H1 (cell line): ENCODE measurements around the gene NEK2. TPM values are rescaled to one million over a fixed set of nuclear protein-coding genes. Genes with fewer than 3 reads are reported as not detected.
"Not testable (repeated sequence)": the region's sequence is repeated elsewhere in the genome, so short reads cannot be mapped to it uniquely, and the experiment has no call there.

ENCODE experiments used
- CTCF ChIA-PET: fragments of 300-600 bp; sonication (Branson Sonifier 250); formaldehyde crosslinking; loops from one replicate; lab custom pipeline; 2021; ENCODE audit not compliant: partially characterized antibody; lab: Charles Lee
- POLR2A ChIA-PET: fragments of 300-600 bp; sonication (Branson Sonifier 250); formaldehyde crosslinking; loops from one replicate; lab custom pipeline; 2021; ENCODE audit warnings: inconsistent platforms; ENCODE audit not compliant: partially characterized antibody; lab: Charles Lee
- DNase-seq, 2 experiments: peaks; one replicate each; pipeline versions ENCODE4 v3.0.0 to v3.0.0-alpha.2; 2010 to 2022; ENCODE audit warnings: low spot score in 2 of 2, low read depth in 1 of 2, mixed read lengths in 1 of 2
- FAIRE-seq: peaks from 2 replicates; lab custom pipeline; 2011; peaks lifted over from hg19 to GRCh38; lab: Jason Lieb, UNC
- H2AFZ ChIP-seq: 2 replicates; pipeline ENCODE4 v1.8.1; 2012; ENCODE audit warnings: low read length, inconsistent platforms
- H2AK5ac ChIP-seq: 2 replicates; pipeline ENCODE4 v1.6.1; 2013; ENCODE audit warnings: low read depth, low read length
- H2BK120ac ChIP-seq: replicated peaks from 2 replicates; pipeline ENCODE3; 2013; ENCODE audit warnings: low read depth, low read length, inconsistent platforms
- H2BK12ac ChIP-seq: 2 replicates; pipeline ENCODE4 v1.6.1; 2013; ENCODE audit warnings: low read depth, low read length
- H2BK15ac ChIP-seq: 2 replicates; pipeline ENCODE4 v1.6.1; 2013; ENCODE audit warnings: low read length
- H2BK20ac ChIP-seq: 2 replicates; pipeline ENCODE4 v1.6.1; 2013; ENCODE audit warnings: low read length
- H2BK5ac ChIP-seq: 2 replicates; pipeline ENCODE4 v1.6.1; 2013; ENCODE audit warnings: low read depth, low read length
- H3K14ac ChIP-seq: 2 replicates; pipeline ENCODE4 v1.6.1; 2013; ENCODE audit warnings: inconsistent platforms; ENCODE audit not compliant: insufficient read length
- H3K18ac ChIP-seq: 2 replicates; pipeline ENCODE4 v1.6.1; 2013; ENCODE audit warnings: low read length; ENCODE audit errors: extremely low read depth
- H3K23ac ChIP-seq: 2 replicates; pipeline ENCODE4 v1.6.1; 2013; ENCODE audit warnings: inconsistent platforms; ENCODE audit not compliant: insufficient read length
- H3K23me2 ChIP-seq: 2 replicates; pipeline ENCODE4 v1.6.1; 2013; ENCODE audit warnings: low read depth, low read length
- H3K27ac ChIP-seq: 2 replicates; pipeline ENCODE4 v1.6.1; 2011; ENCODE audit warnings: low read depth, low read length, inconsistent platforms
- H3K27me3 ChIP-seq, 4 experiments: replicated peaks in 1 of 4; 1 replicate in 1 of 4; 2 replicates in 3 of 4; pipeline versions ENCODE4 v1.6.1 to v1.8.1; 2011 to 2013; ENCODE audit warnings: low read length in 3 of 4, mild to moderate bottlenecking in 3 of 4, inconsistent platforms in 2 of 4, mixed read lengths in 2 of 4, moderate library complexity in 1 of 4; ENCODE audit not compliant: control insufficient read depth in 3 of 4, insufficient read depth in 3 of 4; ENCODE audit errors: extremely low read depth in 1 of 4
- H3K36me3 ChIP-seq, 4 experiments: 2 replicates each; pipeline versions ENCODE4 v1.6.1 to v1.8.1; 2011 to 2013; ENCODE audit warnings: mild to moderate bottlenecking in 4 of 4, low read length in 3 of 4, moderate library complexity in 2 of 4, control low read depth in 1 of 4, inconsistent platforms in 1 of 4; ENCODE audit not compliant: insufficient read depth in 4 of 4, control insufficient read depth in 2 of 4
- H3K4ac ChIP-seq: replicated peaks from 2 replicates; pipeline ENCODE3; 2013; ENCODE audit warnings: low read length, low read depth, mixed read lengths, inconsistent platforms; ENCODE audit not compliant: insufficient read length
- H3K4me1 ChIP-seq, 4 experiments: replicated peaks in 1 of 4; 1 replicate in 1 of 4; 2 replicates in 3 of 4; pipeline versions ENCODE4 v1.6.1 to v1.8.1; 2011 to 2013; ENCODE audit warnings: low read length in 3 of 4, inconsistent platforms in 2 of 4, mixed read lengths in 1 of 4; ENCODE audit not compliant: insufficient read depth in 4 of 4, control insufficient read depth in 3 of 4
- H3K4me2 ChIP-seq, 2 experiments: 2 replicates each; pipeline versions ENCODE4 v1.6.1 to v1.8.1; 2011 to 2013; ENCODE audit warnings: low read depth in 2 of 2, low read length in 2 of 2, control low read depth in 1 of 2, inconsistent platforms in 1 of 2, mild to moderate bottlenecking in 1 of 2; ENCODE audit not compliant: insufficient read depth in 1 of 2
- H3K4me3 ChIP-seq, 4 experiments: fragments of 200-600, 300-600 bp in 1 of 4; sonication (generic), shearing (Covaris generic), sonication (Bioruptor Twin) in 1 of 4; 2 replicates each; pipeline versions ENCODE4 v1.5.1 to v1.8.1; 2011 to 2016; ENCODE audit warnings: low read length in 4 of 4, low read depth in 3 of 4, control low read depth in 2 of 4, inconsistent platforms in 2 of 4, mild to moderate bottlenecking in 2 of 4, mixed read lengths in 1 of 4, moderate library complexity in 1 of 4; ENCODE audit not compliant: insufficient read depth in 2 of 4; ENCODE audit errors: extremely low read depth in 1 of 4
- H3K56ac ChIP-seq: replicated peaks from 2 replicates; pipeline ENCODE3; 2013; ENCODE audit warnings: low read depth, mild to moderate bottlenecking, mixed read lengths, low read length, inconsistent platforms; ENCODE audit not compliant: insufficient read length
- H3K79me1 ChIP-seq: 2 replicates; pipeline ENCODE4 v1.6.1; 2013; ENCODE audit warnings: low read depth, low read length, control low read depth
- H3K79me2 ChIP-seq, 2 experiments: 2 replicates each; pipeline versions ENCODE4 v1.6.1 to v1.8.1; 2012 to 2013; ENCODE audit warnings: low read length in 2 of 2, mild to moderate bottlenecking in 2 of 2, inconsistent platforms in 1 of 2; ENCODE audit not compliant: insufficient read depth in 2 of 2, control insufficient read depth in 1 of 2
- H3K9ac ChIP-seq, 4 experiments: replicated peaks in 1 of 4; 1 replicate in 1 of 4; 2 replicates in 3 of 4; pipeline versions ENCODE4 v1.6.1 to v1.8.1; 2011 to 2013; ENCODE audit warnings: low read depth in 3 of 4, low read length in 3 of 4, control low read depth in 2 of 4, mild to moderate bottlenecking in 2 of 4, moderate library complexity in 2 of 4, inconsistent platforms in 1 of 4; ENCODE audit errors: extremely low read depth in 1 of 4
- H3K9me3 ChIP-seq, 2 experiments: 2 replicates each; pipeline versions ENCODE4 v1.6.1 to v1.8.1; 2012 to 2013; ENCODE audit warnings: mild to moderate bottlenecking in 2 of 2, moderate library complexity in 2 of 2, control low read depth in 1 of 2, inconsistent platforms in 1 of 2, low read depth in 1 of 2, low read length in 1 of 2, mixed read lengths in 1 of 2; ENCODE audit not compliant: insufficient read depth in 2 of 2
- H4K20me1 ChIP-seq, 2 experiments: replicated peaks in 1 of 2; 2 replicates each; pipeline versions ENCODE3 to v1.8.1; 2011 to 2013; ENCODE audit warnings: inconsistent platforms in 2 of 2, low read length in 2 of 2, mild to moderate bottlenecking in 1 of 2; ENCODE audit not compliant: insufficient read depth in 2 of 2, control insufficient read depth in 1 of 2
- H4K5ac ChIP-seq: 2 replicates; pipeline ENCODE4 v1.6.1; 2013; ENCODE audit warnings: low read length, low read depth, mixed read lengths, inconsistent platforms; ENCODE audit not compliant: insufficient read length
- H4K8ac ChIP-seq: 2 replicates; pipeline ENCODE4 v1.8.0; 2013; ENCODE audit warnings: mild to moderate bottlenecking, moderate library complexity, low read length, inconsistent platforms; ENCODE audit not compliant: insufficient read depth; ENCODE audit errors: extremely low read depth
- H4K91ac ChIP-seq: replicated peaks from 2 replicates; pipeline ENCODE3; 2013; ENCODE audit warnings: low read length, mixed read lengths, inconsistent platforms; ENCODE audit not compliant: insufficient read length
- CHD1 ChIP-seq: IDR thresholded peaks from 2 replicates; pipeline ENCODE4 v1.6.1; 2012; ENCODE audit warnings: low read depth, low read length, improper control_type of control experiment
- RNF2 ChIP-seq: fragments of 200-900, 300-1000 bp; sonication (generic); IDR thresholded peaks from 2 replicates; pipeline ENCODE4 v1.7.1; 2016; ENCODE audit warnings: borderline replicate concordance, low read depth, mild to moderate bottlenecking, antibody characterized with exemption, low read length; ENCODE audit not compliant: poor library complexity, severe bottlenecking; ENCODE audit errors: missing control alignments
- WGBS, 2 experiments: shearing (Covaris generic) in 1 of 2; methylation state at CpG; one replicate each; pipeline versions ENCODE4 v1.1.6 to v1.1.7; 2013 to 2015; ENCODE audit warnings: low lambda C conversion rate in 2 of 2, mixed read lengths in 2 of 2, inconsistent platforms in 1 of 2, low coverage in 1 of 2, missing lambda C conversion rate in 1 of 2; ENCODE audit not compliant: insufficient replicate concordance in 2 of 2, insufficient coverage in 1 of 2, insufficient read length in 1 of 2; ENCODE audit errors: extremely low coverage in 1 of 2, missing lambda C conversion rate in 1 of 2; 5-methylcytosine and 5-hydroxymethylcytosine counted together
- polyA plus RNA-seq, 7 experiments: library from polyadenylated mRNA; depleted of rRNA in 3 of 7; stranded (reverse) in 5 of 7; unstranded in 2 of 7; fragments of >200 nt in 5 of 7; fragments of 200-250 nt in 2 of 7; gene quantifications; 1 replicate in 5 of 7; 2 replicates in 1 of 7; 4 replicates in 1 of 7; pipeline versions ENCODE4 v1.2.1 to v1.2.3, GENCODE V29; 2011 to 2013; ENCODE audit warnings: missing spikeins in 2 of 7, mixed read lengths in 2 of 7
- total RNA-seq: library from RNA; stranded (reverse); fragmentation: NEBNext Ultra II Directional; extraction: Animal tissue kit (Norgen Biotek cat#: 25700); gene quantifications from 2 replicates; pipeline ENCODE4 v1.2.1, GENCODE V29; 2021

The NEK2 gene
- total and polyA plus RNA-seq, 2 of the 8 experiments (the other 6 are each of a cell fraction or from before 2014, with no cell fraction given): 8.4 to 22.9 TPM

- TF ChIP-seq CHD1: no peak
- TF ChIP-seq RNF2: no peak
These were observed 19.9 kb upstream of the NEK2 start (continued) for GRCh38 chr1:211695135-211695816.

GRCh38 chr1:211693911-211694310, 18.5 kb upstream of the NEK2 start:
- FAIRE-seq, H2BK15ac ChIP-seq: not testable (repeated sequence)
- 84% methylated on average over 5 of the region's 5 CpGs; no CpG with 5 or more reads in 1 of the 2 experiments for whole genome bisulfite sequencing, 2 experiments

More at GRCh38 chr1:211693911-211694310, 18.5 kb upstream of the NEK2 start:
- H3K4me3 ChIP-seq, H4K20me1 ChIP-seq, H3K9ac ChIP-seq, H2BK20ac ChIP-seq, H2BK120ac ChIP-seq, H3K14ac ChIP-seq, H3K27ac ChIP-seq, H3K4me2 ChIP-seq, H3K27me3 ChIP-seq, H3K4me1 ChIP-seq, POLR2A ChIA-PET, H3K4ac ChIP-seq, H3K79me2 ChIP-seq, H3K23me2 ChIP-seq, H2AFZ ChIP-seq, H2AK5ac ChIP-seq, H3K79me1 ChIP-seq, DNase-seq, H3K23ac ChIP-seq, H3K18ac ChIP-seq, H3K56ac ChIP-seq, H3K9me3 ChIP-seq, H3K36me3 ChIP-seq, H2BK5ac ChIP-seq, H2BK12ac ChIP-seq, H4K91ac ChIP-seq, H4K5ac ChIP-seq, H4K8ac ChIP-seq: not testable (repeated sequence)
- CTCF ChIA-PET: interaction anchor here (0.6 to 2.3 kb wide), 4 partner anchors 9 to 721 kb away, joined by 3 to 10 read pairs (median 3); partner anchors contain the start of gene PACC1
